Brain microvascular endothelial cell (primary cell): ENCODE data around the gene RETN.

Experiments
- DNase-seq: peaks from one replicate; pipeline ENCODE4 v3.0.0-alpha.2; 2020
- H3K27ac ChIP-seq: fragments of 250-450 bp; sonication (Bioruptor Pico); 2 replicates; pipeline ENCODE4 v1.5.1; 2020; ENCODE audit warnings: mild to moderate bottlenecking, moderate library complexity
- H3K27me3 ChIP-seq: fragments of 250-450 bp; sonication (Bioruptor Pico); replicated peaks from 2 replicates; pipeline ENCODE4 v1.5.1; 2020; ENCODE audit warnings: mild to moderate bottlenecking
- H3K36me3 ChIP-seq: fragments of 250-450 bp; sonication (Bioruptor Pico); replicated peaks from 2 replicates; pipeline ENCODE4 v1.5.1; 2020; ENCODE audit warnings: mild to moderate bottlenecking
- H3K4me3 ChIP-seq: 2 replicates; pipeline ENCODE4 v1.5.1; 2011; ENCODE audit warnings: low read depth, mild to moderate bottlenecking, control low read depth, low read length, moderate library complexity
- in situ Hi-C: cut with HindIII; loops from 2 replicates; pipeline ENCODE4 v1.10.0; 2017; ENCODE audit warnings: low sequenced_read_pairs, low pct_ligation_motif_present
- TF ChIP-seq, protein P1 (sequence below): IDR thresholded peaks from 2 replicates; pipeline ENCODE4 v1.5.1; 2011; ENCODE audit warnings: low read depth, mild to moderate bottlenecking, moderate library complexity, low read length, control low read depth, inconsistent platforms; ENCODE audit errors: missing control alignments

Gene RETN

GRCh38 chr19:7704280-7705060 is 35.6 kb downstream of the RETN start:
- in situ Hi-C loops = no loop called here

GRCh38 chr19:7705387-7706187 is 36.7 kb downstream of the RETN start:
- TF ChIP-seq, protein P1, sequence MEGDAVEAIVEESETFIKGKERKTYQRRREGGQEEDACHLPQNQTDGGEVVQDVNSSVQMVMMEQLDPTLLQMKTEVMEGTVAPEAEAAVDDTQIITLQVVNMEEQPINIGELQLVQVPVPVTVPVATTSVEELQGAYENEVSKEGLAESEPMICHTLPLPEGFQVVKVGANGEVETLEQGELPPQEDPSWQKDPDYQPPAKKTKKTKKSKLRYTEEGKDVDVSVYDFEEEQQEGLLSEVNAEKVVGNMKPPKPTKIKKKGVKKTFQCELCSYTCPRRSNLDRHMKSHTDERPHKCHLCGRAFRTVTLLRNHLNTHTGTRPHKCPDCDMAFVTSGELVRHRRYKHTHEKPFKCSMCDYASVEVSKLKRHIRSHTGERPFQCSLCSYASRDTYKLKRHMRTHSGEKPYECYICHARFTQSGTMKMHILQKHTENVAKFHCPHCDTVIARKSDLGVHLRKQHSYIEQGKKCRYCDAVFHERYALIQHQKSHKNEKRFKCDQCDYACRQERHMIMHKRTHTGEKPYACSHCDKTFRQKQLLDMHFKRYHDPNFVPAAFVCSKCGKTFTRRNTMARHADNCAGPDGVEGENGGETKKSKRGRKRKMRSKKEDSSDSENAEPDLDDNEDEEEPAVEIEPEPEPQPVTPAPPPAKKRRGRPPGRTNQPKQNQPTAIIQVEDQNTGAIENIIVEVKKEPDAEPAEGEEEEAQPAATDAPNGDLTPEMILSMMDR = no peak
- in situ Hi-C loops = no loop called here
- no peak overlapping the region for H3K27ac ChIP-seq
- DNase-seq = no peak
- no peak overlapping the region for H3K4me3 ChIP-seq
- H3K36me3 ChIP-seq = no peaks in the 10 kb centered on the region
- H3K27me3 ChIP-seq = no peaks in the 10 kb centered on the region

More at GRCh38 chr19:7704280-7705060, 35.6 kb downstream of the RETN start:
- TF ChIP-seq, protein P1 = no peak
- no peak overlapping the region for H3K27ac ChIP-seq
- no peak overlapping the region for H3K4me3 ChIP-seq
- DNase-seq = no peak
- H3K36me3 ChIP-seq = no peaks in the 10 kb centered on the region
- no peaks in the 10 kb centered on the region for H3K27me3 ChIP-seq

DNA sequence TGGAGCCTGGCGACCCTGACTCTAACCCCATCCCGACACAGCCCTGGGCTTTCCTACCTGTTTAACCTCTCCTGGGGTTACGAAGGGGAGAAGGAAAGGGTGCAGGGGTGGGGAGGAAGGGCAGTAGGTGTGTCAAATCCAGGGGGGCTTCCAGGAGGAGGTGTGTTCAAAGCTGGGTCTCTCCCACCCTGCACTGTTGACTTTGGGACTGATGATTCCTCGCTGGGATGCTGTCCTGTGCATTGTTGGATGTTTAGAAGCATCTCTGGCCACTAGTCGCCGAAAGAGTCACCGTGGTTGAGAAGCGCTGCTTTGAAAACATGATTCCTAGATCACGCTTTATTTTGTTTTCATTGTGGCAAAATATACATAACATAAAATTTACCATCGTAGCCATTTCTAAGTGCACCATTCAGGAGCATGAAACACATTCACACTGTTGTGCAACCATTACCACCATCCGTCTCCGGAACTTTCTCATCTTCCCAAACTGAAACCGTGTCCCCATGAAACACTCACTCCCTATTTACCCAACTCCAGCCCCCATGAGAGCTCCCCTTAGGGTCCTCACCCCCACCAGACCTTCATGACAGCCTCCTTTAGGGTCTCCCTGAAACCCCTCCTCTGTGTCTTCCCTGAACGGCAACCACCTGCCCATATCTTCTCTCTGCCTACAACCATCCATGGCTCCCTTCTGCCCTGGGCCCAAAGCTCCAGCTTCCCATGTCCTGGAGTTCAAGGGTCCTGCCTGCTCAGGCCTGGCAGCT is 37.5 kb downstream of the RETN start:
- no peak overlapping the region for H3K27ac ChIP-seq
- no peak for DNase-seq
- no peak overlapping the region for H3K4me3 ChIP-seq
- TF ChIP-seq, protein P1 = no peak
- in situ Hi-C loops = no loop called here
- H3K27me3 ChIP-seq = no peaks in the 10 kb centered on the region
- no peaks in the 10 kb centered on the region for H3K36me3 ChIP-seq

- Histone ChIP-seq H3K4me3 (no peak overlapping the region), H3K27ac (no peak overlapping the region)
Measured at GRCh38 chr19:7706955-7707456, 38.2 kb downstream of the RETN start.

DNA sequence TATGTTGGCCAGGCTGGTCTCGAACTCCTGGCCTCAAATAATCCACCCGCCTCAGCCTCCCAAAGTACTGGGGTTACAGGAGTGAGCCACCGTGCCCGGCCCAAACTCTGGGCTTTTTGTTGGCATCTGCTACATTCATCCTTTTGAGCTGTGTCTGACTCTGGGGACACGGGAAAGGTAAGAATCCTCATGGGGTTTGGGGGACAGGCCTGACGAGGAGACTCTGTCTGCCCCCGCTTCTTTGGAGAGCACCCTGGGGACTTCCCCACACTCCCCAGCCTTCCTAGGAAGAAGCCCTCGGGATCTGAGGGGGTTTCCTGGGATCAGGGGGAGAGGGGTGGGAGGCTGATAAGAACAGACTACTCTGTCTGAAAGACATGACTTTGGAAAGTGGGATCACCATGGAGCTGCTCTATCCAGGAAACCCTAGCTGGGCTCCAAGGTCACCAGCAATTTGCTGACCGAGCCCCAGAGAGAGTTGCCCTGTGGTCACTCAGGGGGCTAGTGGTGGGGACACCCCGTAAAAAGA is 41.1 kb downstream of the RETN start:
- H3K27ac ChIP-seq = no peak overlapping the region
- in situ Hi-C loops = no loop called here
- H3K4me3 ChIP-seq = no peak overlapping the region

More at GRCh38 chr19:7706955-7707456, 38.2 kb downstream of the RETN start:
- Histone ChIP-seq H3K27me3 (no peaks in the 10 kb centered on the region), H3K36me3 (no peaks in the 10 kb centered on the region)
- no peak for DNase-seq
- TF ChIP-seq, protein P1 = no peak
- in situ Hi-C loops = no loop called here

More for the DNA sequence above, 41.1 kb downstream of the RETN start:
- no peak for DNase-seq
- TF ChIP-seq, protein P1 = no peak
- H3K36me3 ChIP-seq = no peaks in the 10 kb centered on the region
- no peaks in the 10 kb centered on the region for H3K27me3 ChIP-seq
